CD4-positive, alpha-beta memory T cell (primary cell): Measurements from ENCODE around the gene POP7. TPM values are rescaled to one million over a fixed set of nuclear protein-coding genes. Genes with fewer than 3 reads are reported as not detected.
A peak's percentile ranks its signal among the peaks of the same experiment; 100 is the strongest.
"Not testable (repeated sequence)": the region's sequence is repeated elsewhere in the genome, so short reads cannot be mapped to it uniquely, and the experiment has no call there.

Experiments used
- CTCF ChIA-PET: fragments of 350-600 bp; sonication (Branson Sonifier 250); formaldehyde crosslinking; loops from one replicate; lab custom pipeline; 2021; ENCODE audit warnings: inconsistent platforms; ENCODE audit not compliant: partially characterized antibody; lab: Charles Lee
- POLR2A ChIA-PET: fragments of 350-600 bp; sonication (Branson Sonifier 250); formaldehyde crosslinking; loops from one replicate; lab custom pipeline; 2021; ENCODE audit not compliant: partially characterized antibody; lab: Charles Lee
- DNase-seq, 5 donors: peaks; one replicate each; pipeline versions ENCODE4 v3.0.0 to v3.0.0-alpha.2; 2020 to 2022; ENCODE audit warnings: mixed read lengths in 1 of 5
- H3K27ac ChIP-seq: one replicate; pipeline ENCODE4 v1.7.0; 2013; ENCODE audit warnings: low read depth, low read length
- H3K27me3 ChIP-seq: 2 replicates; pipeline ENCODE4 v1.7.0; 2013; ENCODE audit warnings: mild to moderate bottlenecking, low read length, moderate library complexity; ENCODE audit not compliant: insufficient read depth
- H3K36me3 ChIP-seq: 2 replicates; pipeline ENCODE4 v1.7.0; 2013; ENCODE audit warnings: mild to moderate bottlenecking, low read length, moderate library complexity; ENCODE audit not compliant: insufficient read depth
- H3K4me1 ChIP-seq: 2 replicates; pipeline ENCODE4 v1.7.0; 2013; ENCODE audit warnings: mild to moderate bottlenecking, low read length, moderate library complexity; ENCODE audit not compliant: insufficient read depth
- H3K4me3 ChIP-seq, 2 donors: one replicate each; pipeline ENCODE4 v1.7.0; 2013; ENCODE audit warnings: low read length in 2 of 2, mild to moderate bottlenecking in 1 of 2
- H3K9me3 ChIP-seq, 2 donors: one replicate each; pipeline ENCODE4 v1.7.0; 2013; ENCODE audit warnings: low read length in 2 of 2, control low read depth in 1 of 2; ENCODE audit not compliant: control insufficient read depth in 1 of 2
- H3K27ac Mint-ChIP-seq, 7 donors: one replicate each; pipeline ENCODE4 v1.8.0; 2020 to 2021; ENCODE audit warnings: mixed read lengths in 7 of 7, mild to moderate bottlenecking in 6 of 7, inconsistent platforms in 3 of 7, moderate library complexity in 3 of 7
- H3K27me3 Mint-ChIP-seq, 2 donors: one replicate each; pipeline ENCODE4 v1.8.0; 2020 to 2021; ENCODE audit warnings: mixed read lengths in 2 of 2
- H3K36me3 Mint-ChIP-seq, 2 donors: one replicate each; pipeline ENCODE4 v1.8.0; 2020 to 2021; ENCODE audit warnings: mixed read lengths in 2 of 2, inconsistent platforms in 1 of 2, mild to moderate bottlenecking in 1 of 2
- H3K4me1 Mint-ChIP-seq, 4 donors: one replicate each; pipeline ENCODE4 v1.8.0; 2020 to 2021; ENCODE audit warnings: mixed read lengths in 4 of 4, mild to moderate bottlenecking in 1 of 4
- H3K4me3 Mint-ChIP-seq, 8 donors: one replicate each; pipeline ENCODE4 v1.8.0; 2020 to 2021; ENCODE audit warnings: mixed read lengths in 8 of 8, mild to moderate bottlenecking in 7 of 8, moderate library complexity in 6 of 8, inconsistent platforms in 3 of 8
- H3K9me3 Mint-ChIP-seq, 8 donors: one replicate each; pipeline ENCODE4 v1.8.0; 2020 to 2021; ENCODE audit warnings: mixed read lengths in 8 of 8, mild to moderate bottlenecking in 5 of 8, inconsistent platforms in 3 of 8, moderate library complexity in 1 of 8
- intact Hi-C: fragments of 100-400 bp; cut with micrococcal nuclease; formaldehyde crosslinking; loops from one replicate; pipeline ENCODE4 v1.15.1; 2023
- polyA plus RNA-seq, 2 donors: library from polyadenylated mRNA; unstranded; fragments of 300-500 nt; fragmentation: Illumina TruSeq; gene quantifications; one replicate each; pipeline ENCODE4 v1.2.3, GENCODE V29; 2021
- total RNA-seq, 2 experiments: library from RNA; stranded (reverse); gene quantifications; one replicate each; pipeline ENCODE4 v1.2.3, GENCODE V29; 2021

POP7 gene
- total and polyA plus RNA-seq, 4 experiments from 2014 or later: 14.6 to 49.9 (median 29.8) TPM

DNA sequence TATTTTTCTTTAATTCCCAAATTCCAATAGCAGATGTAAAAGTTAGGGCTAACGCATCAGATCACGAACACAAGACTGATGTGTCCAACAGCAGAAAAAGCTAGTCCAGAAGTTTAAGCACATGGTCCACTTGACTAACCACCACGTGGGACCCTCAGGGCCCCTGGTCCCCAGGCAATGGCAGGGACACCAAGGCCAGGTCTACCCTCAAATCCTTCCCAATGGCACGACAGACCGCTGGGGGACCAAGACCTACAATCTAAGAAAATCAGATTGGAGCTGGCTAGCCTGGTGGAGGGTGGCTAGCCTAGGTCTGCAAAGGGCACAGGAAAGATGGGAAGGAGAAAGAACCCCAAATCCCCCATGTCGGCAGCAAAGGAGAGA, 13.4 kb upstream of the POP7 start:
- no peaks in the 10 kb centered on the region for H3K27me3 Mint-ChIP-seq
- no peak for DNase-seq
- ChIA-PET POLR2A (interaction anchor here (0.7 to 7.0 kb wide), 16 partner anchors 8 to 264 kb away, joined by 3 to 53 read pairs (median 6); partner anchors contain the start of genes FBXO24, GNB2, LRCH4 and MOSPD3), CTCF (interaction anchor here (0.8 to 5.7 kb wide), 25 partner anchors 8 to 285 kb away, joined by 3 to 88 read pairs (median 10); partner anchors contain the start of genes FBXO24, LRCH4, MOSPD3 and PCOLCE)
- peak overlapping the region; percentile 70 to 93 (median 92) for H3K27ac Mint-ChIP-seq
- Histone ChIP-seq H3K9me3 (no peaks in the 10 kb centered on the region), H3K27me3 (no peaks in the 10 kb centered on the region), H3K27ac (no peak overlapping the region), H3K4me1 (peaks cover 40% of the 10 kb centered on the region), H3K36me3 (peaks cover 18% of the 10 kb centered on the region), H3K4me3 (peak overlapping the region in 1 of 2 donors; percentile 7)
- peaks cover 5 to 10% of the 10 kb centered on the region in 2 donors for H3K36me3 Mint-ChIP-seq
- peak overlapping the region; percentile 88 to 96 (median 92) for H3K4me3 Mint-ChIP-seq
- peaks cover 23 to 51% (median 36%) of the 10 kb centered on the region in 4 donors for H3K4me1 Mint-ChIP-seq
- intact Hi-C loops: loop anchor here (5.0 kb wide), 1 partner anchor 160 kb away; the partner anchor contains the start of gene SLC12A9
- H3K9me3 Mint-ChIP-seq: no peaks in the 10 kb centered on the region

DNA sequence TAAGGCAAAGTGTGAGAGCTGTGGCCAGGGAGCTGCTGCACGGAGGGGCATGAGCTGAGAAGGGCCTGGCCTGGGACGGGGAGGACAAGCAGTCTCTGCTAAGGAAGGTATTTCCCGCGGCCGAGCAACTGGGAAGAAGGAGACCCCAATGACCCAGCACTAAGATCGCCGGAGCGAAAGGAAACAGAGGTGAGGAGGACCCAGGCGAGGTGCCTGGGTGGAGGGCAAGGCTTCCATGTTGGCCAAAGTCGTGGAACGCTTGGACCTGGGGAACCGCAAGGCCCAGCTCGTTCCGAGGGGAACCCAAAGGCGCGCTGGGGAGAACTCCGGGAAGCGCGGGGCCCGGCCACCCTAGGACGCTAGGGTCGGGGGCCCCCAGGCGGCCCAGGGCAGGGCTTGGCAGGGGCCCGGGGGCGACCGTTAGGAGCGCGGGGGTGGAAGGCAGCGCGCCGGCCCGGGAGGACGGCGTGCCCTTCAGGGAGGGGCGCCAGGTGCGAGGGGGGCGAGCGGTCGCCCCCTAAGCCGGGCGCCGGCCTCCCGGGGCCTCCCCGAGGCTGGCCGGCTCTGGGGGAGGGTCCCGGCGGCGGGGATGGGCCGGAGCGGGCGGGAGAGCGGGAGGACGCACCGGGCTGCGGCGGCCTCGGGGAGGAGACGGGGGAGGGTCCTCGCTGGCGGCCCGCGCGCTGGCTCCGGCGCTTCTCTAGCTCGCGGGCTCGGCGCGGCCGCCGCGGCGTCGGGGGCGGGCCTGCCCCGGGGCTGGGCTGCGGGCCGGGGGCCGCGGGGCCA, 12.4 kb upstream of the POP7 start:
- peak overlapping the region; percentile 88 to 96 (median 92) for H3K4me3 Mint-ChIP-seq
- intact Hi-C loops: loop anchor here (1.0 to 5.0 kb wide), 3 partner anchors 12 to 211 kb away; partner anchors contain the start of genes NYAP1 and SLC12A9
- peak overlapping the region; percentile 46 to 53 for H3K4me3 ChIP-seq
- no peaks in the 10 kb centered on the region for H3K9me3 Mint-ChIP-seq
- H3K36me3 ChIP-seq: peaks cover 9% of the 10 kb centered on the region
- H3K9me3 ChIP-seq: no peaks in the 10 kb centered on the region
- H3K36me3 Mint-ChIP-seq: peaks cover 5 to 8% of the 10 kb centered on the region in 2 donors
- ChIA-PET CTCF (interaction anchor here (0.7 to 5.7 kb wide), 25 partner anchors 7 to 286 kb away, joined by 3 to 88 read pairs (median 12); partner anchors contain the start of genes FBXO24, LRCH4, MOSPD3 and PCOLCE), POLR2A (interaction anchor here (0.6 to 7.0 kb wide), 16 partner anchors 9 to 265 kb away, joined by 3 to 53 read pairs (median 6); partner anchors contain the start of genes FBXO24, LRCH4, MOSPD3 and POP7)
- peaks cover 40% of the 10 kb centered on the region for H3K4me1 ChIP-seq
- peaks cover 23 to 51% (median 35%) of the 10 kb centered on the region in 4 donors for H3K4me1 Mint-ChIP-seq
- no peak for DNase-seq
- peak overlapping the region; percentile 87 to 98 (median 92) for H3K27ac Mint-ChIP-seq
- peak overlapping the region; percentile 51 for H3K27ac ChIP-seq
- no peaks in the 10 kb centered on the region for H3K27me3 ChIP-seq
- no peaks in the 10 kb centered on the region for H3K27me3 Mint-ChIP-seq

DNA sequence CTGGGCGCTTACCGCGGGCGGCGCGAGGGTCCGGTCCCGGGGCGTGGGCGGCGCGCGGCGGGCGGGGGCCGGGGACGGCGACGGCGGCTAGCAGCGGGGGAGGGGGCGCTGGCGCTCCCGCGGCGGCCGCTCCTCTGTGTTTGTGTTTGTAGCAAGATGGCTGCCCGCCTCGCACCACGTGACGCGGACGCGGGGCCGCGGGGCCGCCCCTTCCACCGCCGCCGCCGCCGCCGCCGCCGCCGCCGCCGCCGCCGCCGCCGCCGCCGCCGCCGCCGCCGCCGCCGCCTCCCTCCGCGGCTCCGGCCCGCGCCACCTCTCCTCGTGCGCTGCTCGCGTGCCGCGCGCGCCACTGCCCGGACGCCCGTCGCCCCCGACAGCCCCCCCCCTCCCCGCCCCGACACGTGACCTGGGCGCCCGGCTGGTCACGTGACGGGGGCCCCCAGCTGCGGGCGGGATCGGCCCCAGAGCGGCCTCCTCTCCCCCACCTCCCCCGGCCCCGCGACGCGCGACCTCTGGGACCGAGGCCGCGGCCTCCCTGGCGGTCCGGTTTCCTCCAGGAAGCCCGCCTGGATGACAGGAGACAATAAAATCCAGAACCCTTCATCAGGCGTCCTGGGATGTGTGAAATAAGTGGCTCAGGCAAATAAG, 11.7 kb upstream of the POP7 start, which contains the start of gene GIGYF1:
Gene GIGYF1 (minus strand): TSS at position 153 of the 648 bp plus-strand sequence. CDS start 6,012 bp downstream, outside the sequence.
- peak within 1 kb of the TSS; percentile 46 to 53 for H3K4me3 ChIP-seq
- H3K27me3 ChIP-seq: no peaks in the 10 kb centered on the region
- peaks cover 1% of the 10 kb centered on the region for H3K36me3 ChIP-seq
- Mint-ChIP-seq H3K27ac (peak within 1 kb of the TSS; percentile 87 to 98 (median 92)), H3K27me3 (no peaks in the 10 kb centered on the region), H3K4me3 (peak within 1 kb of the TSS; percentile 88 to 96 (median 92)), H3K9me3 (no peaks in the 10 kb centered on the region), H3K4me1 (peaks cover 21 to 44% (median 30%) of the 10 kb centered on the region in 4 donors), H3K36me3 (peaks cover 4 to 5% of the 10 kb centered on the region in 2 donors)
- CTCF ChIA-PET: interaction anchor here (3.5 to 5.2 kb wide), 2 partner anchors 11 to 129 kb away, joined by 39 to 81 read pairs; partner anchors contain the start of gene POP7
- H3K4me1 ChIP-seq: peaks cover 40% of the 10 kb centered on the region
- POLR2A ChIA-PET: interaction anchor here (0.6 to 7.0 kb wide), 9 partner anchors 11 to 216 kb away, joined by 4 to 53 read pairs (median 40); partner anchors contain the start of genes FBXO24, LRCH4, MOSPD3 and POP7
- no peaks in the 10 kb centered on the region for H3K9me3 ChIP-seq
- intact Hi-C loops: loop anchor here (1.0 to 5.0 kb wide), 3 partner anchors 11 to 211 kb away; partner anchors contain the start of genes NYAP1 and SLC12A9
- peak; percentile 63 to 78 (median 71) for DNase-seq
- H3K27ac ChIP-seq: peak within 1 kb of the TSS; percentile 51

DNA sequence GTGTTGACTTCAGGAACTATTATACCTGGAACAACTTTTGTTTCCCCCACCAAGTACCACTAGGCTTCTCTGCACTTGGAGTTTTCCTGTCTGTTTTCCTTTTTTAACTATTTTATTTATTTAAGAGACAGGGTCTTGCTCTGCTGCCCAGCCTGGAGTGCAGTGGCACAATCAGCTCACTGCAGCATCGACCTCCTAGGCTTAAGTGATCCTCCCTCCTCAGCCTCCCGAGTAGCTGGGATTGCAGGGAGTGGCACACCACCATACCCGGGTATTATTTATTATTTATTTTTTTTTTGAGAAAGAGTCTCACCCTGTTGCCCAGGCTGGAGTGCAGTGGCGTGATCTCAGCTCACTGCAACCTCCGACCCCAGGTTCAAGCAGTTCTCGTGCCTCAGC, 9.8 kb upstream of the POP7 start:
- H3K9me3 Mint-ChIP-seq: no peaks in the 10 kb centered on the region
- CTCF ChIA-PET: interaction anchor here (0.7 to 3.5 kb wide), 2 partner anchors 9 to 62 kb away, joined by 3 to 39 read pairs; partner anchors contain the start of gene POP7
- H3K4me3 ChIP-seq: no peak overlapping the region
- H3K36me3 Mint-ChIP-seq: peaks cover 3 to 5% of the 10 kb centered on the region in 2 donors
- no peaks in the 10 kb centered on the region for H3K36me3 ChIP-seq
- no peak for DNase-seq
- no peaks in the 10 kb centered on the region for H3K27me3 ChIP-seq
- POLR2A ChIA-PET: interaction anchor here (0.9 to 2.0 kb wide), 5 partner anchors 9 to 218 kb away, joined by 3 to 5 read pairs (median 3); partner anchors contain the start of genes MOSPD3 and POP7
- H3K4me1 Mint-ChIP-seq: peaks cover 19 to 34% (median 25%) of the 10 kb centered on the region in 4 donors
- H3K4me1 ChIP-seq: peaks cover 29% of the 10 kb centered on the region
- intact Hi-C loops: no loop called here
- peaks cover 5 to 6% of the 10 kb centered on the region in 2 donors for H3K27me3 Mint-ChIP-seq
- peak overlapping the region in 4 of 8 donors; percentile 12 to 64 (median 50) for H3K4me3 Mint-ChIP-seq
- H3K27ac Mint-ChIP-seq: peak overlapping the region in 5 of 7 donors; percentile 70 to 94 (median 81)
- H3K9me3 ChIP-seq: no peaks in the 10 kb centered on the region
- H3K27ac ChIP-seq: no peak overlapping the region

DNA sequence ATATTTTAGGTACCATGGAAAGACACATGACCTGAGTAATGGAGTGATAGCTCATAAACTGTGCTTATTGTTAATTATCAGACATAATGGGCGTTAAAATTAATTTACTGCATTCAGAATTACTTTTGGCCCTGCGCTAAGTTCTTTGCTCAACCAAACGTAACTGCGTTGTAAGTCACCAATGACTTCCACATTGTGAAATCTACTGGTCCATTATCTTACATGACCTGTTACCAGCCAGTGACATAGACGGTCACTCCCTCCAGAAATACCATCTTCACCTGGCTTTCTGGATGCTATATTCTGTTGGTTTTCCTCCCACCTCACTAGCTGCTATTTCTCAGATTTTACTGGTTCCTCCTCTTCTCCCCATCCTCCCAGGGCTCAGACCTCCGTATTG, 6.9 kb upstream of the POP7 start:
- DNase-seq: no peak
- no peaks in the 10 kb centered on the region for H3K27me3 ChIP-seq
- no peak overlapping the region for H3K27ac Mint-ChIP-seq
- peaks cover 7% of the 10 kb centered on the region for H3K4me1 ChIP-seq
- H3K4me3 ChIP-seq: no peak overlapping the region
- no peaks in the 10 kb centered on the region for H3K9me3 ChIP-seq
- no peak overlapping the region for H3K27ac ChIP-seq
- peaks cover 6 to 8% of the 10 kb centered on the region in 2 donors for H3K27me3 Mint-ChIP-seq
- peaks cover 4 to 11% (median 5%) of the 10 kb centered on the region in 4 donors for H3K4me1 Mint-ChIP-seq
- H3K9me3 Mint-ChIP-seq: no peaks in the 10 kb centered on the region
- H3K36me3 ChIP-seq: no peaks in the 10 kb centered on the region
- no peak overlapping the region for H3K4me3 Mint-ChIP-seq
- H3K36me3 Mint-ChIP-seq: no peaks in the 10 kb centered on the region
- intact Hi-C loops: no loop called here
- POLR2A ChIA-PET: interaction anchor here (0.6 kb wide), 2 partner anchors 26 to 362 kb away, joined by 3 to 4 read pairs; no protein-coding TSS in a partner anchor
- CTCF ChIA-PET: interaction anchor here (0.7 kb wide), 1 partner anchor 153 kb away, joined by 3 read pairs; the partner anchor contains the start of gene SLC12A9

DNA sequence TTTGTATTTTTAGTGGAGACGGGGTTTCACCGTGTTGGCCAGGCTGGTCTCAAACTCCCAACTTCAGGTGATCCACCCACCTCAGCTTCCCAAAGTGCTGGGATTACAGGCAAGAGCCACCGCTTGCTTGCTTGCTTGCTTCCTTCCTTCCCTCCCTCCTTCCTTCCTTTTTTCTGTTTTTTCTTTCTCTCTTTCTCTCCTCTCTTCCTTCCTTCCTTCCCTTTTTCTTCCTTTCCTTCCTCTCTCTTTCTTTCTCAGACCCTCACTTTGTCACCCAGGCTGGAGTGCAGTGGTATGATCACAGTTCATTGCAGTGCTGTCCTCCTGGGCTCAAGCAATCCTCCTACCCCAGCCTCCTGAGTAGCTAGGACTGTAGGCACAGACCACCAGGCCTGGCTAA, 4.8 kb upstream of the POP7 start:
- not testable (repeated sequence) for H3K9me3 Mint-ChIP-seq, H3K27me3 Mint-ChIP-seq, H3K4me1 ChIP-seq, H3K4me3 Mint-ChIP-seq, H3K27me3 ChIP-seq, H3K4me3 ChIP-seq, H3K27ac ChIP-seq, H3K4me1 Mint-ChIP-seq, H3K9me3 ChIP-seq, H3K27ac Mint-ChIP-seq, DNase-seq, H3K36me3 Mint-ChIP-seq, H3K36me3 ChIP-seq
- intact Hi-C loops: loop anchor here (10.0 kb wide), 1 partner anchor 554 kb away; no protein-coding TSS in a partner anchor
- CTCF ChIA-PET: interaction anchor here (0.6 to 1.8 kb wide), 2 partner anchors 9 to 67 kb away, joined by 3 to 8 read pairs; no protein-coding TSS in a partner anchor
- POLR2A ChIA-PET: interaction anchor here (0.6 kb wide), 1 partner anchor 25 kb away, joined by 4 read pairs; no protein-coding TSS in a partner anchor
